ENCODE data around the gene ADAM22.

ADAM22 gene

GRCh38 chr7:88239852-88240251 is 305.8 kb downstream of the ADAM22 start:
- CTCF ChIA-PET = interaction anchor here (0.6 to 0.7 kb wide), 2 partner anchors 32 to 595 kb away, joined by 3 to 6 read pairs; no protein-coding TSS in a partner anchor
- no peak overlapping the region for H3K4me3 ChIP-seq (ENCODE audit: low read depth, low read length)
- POLR2A ChIA-PET = no interaction called here

GRCh38 chr7:88243345-88243909 is 309.4 kb downstream of the ADAM22 start:
- Histone ChIP-seq H3K36me3 (ENCODE audit: control insufficient read depth in 2 of 2, insufficient read depth in 1 of 2, low read length in 2 of 2) (no peaks in the 10 kb centered on the region), H3K4me1 (ENCODE audit: control insufficient read depth, insufficient read depth, low read length) (no peaks in the 10 kb centered on the region), H3K9me3 (ENCODE audit: control insufficient read depth, insufficient read depth, low read depth, low read length) (no peaks in the 10 kb centered on the region), H3K4me3 (ENCODE audit: low read depth, low read length) (no peak overlapping the region), H3K27ac (ENCODE audit: extremely low read depth, low read depth, low read length) (no peak overlapping the region)
- TF ChIP-seq ZNF24 (tag by site-specific recombination; IDR thresholded peaks at IDR 0.05) (no peak), ZNF473 (tag by site-specific recombination; IDR thresholded peaks at IDR 0.05) (no peak), ZNF148 (tag by site-specific recombination; IDR thresholded peaks at IDR 0.05; ENCODE audit: borderline replicate concordance) (no peak), GLI2 (tag by site-specific recombination; IDR thresholded peaks at IDR 0.05; ENCODE audit: borderline replicate concordance, low read depth) (no peak), ZNF350 (tag by site-specific recombination; IDR thresholded peaks at IDR 0.05) (no peak), BCL11B (tag by site-specific recombination; IDR thresholded peaks at IDR 0.05; ENCODE audit: low read depth) (no peak), FEZF1 (tag by site-specific recombination; IDR thresholded peaks at IDR 0.05) (no peak), PRDM1 (tag by site-specific recombination; IDR thresholded peaks at IDR 0.05) (peak; percentile 53), ZNF398 (tag by site-specific recombination; IDR thresholded peaks at IDR 0.05) (no peak), ZNF626 (tag by site-specific recombination; IDR thresholded peaks at IDR 0.05) (no peak), CTCF (tag by site-specific recombination; IDR thresholded peaks at IDR 0.05) (peak; percentile 58), ZNF654 (tag by site-specific recombination; IDR thresholded peaks at IDR 0.05; ENCODE audit: low read depth) (peak; percentile 85)
- CTCF ChIA-PET = interaction anchor here (0.6 to 4.7 kb wide), 35 partner anchors 10 to 1386 kb away, joined by 3 to 84 read pairs (median 4); no protein-coding TSS in a partner anchor
- POLR2A ChIA-PET = no interaction called here

More at GRCh38 chr7:88239852-88240251, 305.8 kb downstream of the ADAM22 start:
- H3K36me3 ChIP-seq (ENCODE audit: control insufficient read depth in 2 of 2, insufficient read depth in 1 of 2, low read length in 2 of 2) = no peaks in the 10 kb centered on the region
- H3K9me3 ChIP-seq (ENCODE audit: control insufficient read depth, insufficient read depth, low read depth, low read length) = no peaks in the 10 kb centered on the region
- H3K27ac ChIP-seq (ENCODE audit: extremely low read depth, low read depth, low read length) = no peak overlapping the region
- TF ChIP-seq ZNF2 (tag by site-specific recombination; IDR thresholded peaks at IDR 0.05) (no peak), ZNF391 (tag by site-specific recombination; IDR thresholded peaks at IDR 0.05; ENCODE audit: borderline replicate concordance, low read depth) (no peak), HOXC10 (CRISPR knock-in tag; IDR thresholded peaks at IDR 0.05) (no peak), FEZF1 (tag by site-specific recombination; IDR thresholded peaks at IDR 0.05) (no peak), ZNF398 (tag by site-specific recombination; IDR thresholded peaks at IDR 0.05) (no peak), AEBP2 (tag by site-specific recombination; IDR thresholded peaks at IDR 0.05; ENCODE audit: borderline replicate concordance) (no peak), ZFHX2 (tag by site-specific recombination; conservative IDR thresholded peaks at IDR 0.05) (no peak), EGR2 (tag by site-specific recombination; IDR thresholded peaks at IDR 0.05; ENCODE audit: low read depth) (no peak), ZNF768 (tag by site-specific recombination; IDR thresholded peaks at IDR 0.05) (no peak), ZNF488 (tag by site-specific recombination; IDR thresholded peaks at IDR 0.05) (no peak), GLIS2 (tag by site-specific recombination; IDR thresholded peaks at IDR 0.05) (no peak), SCRT2 (tag by site-specific recombination; IDR thresholded peaks at IDR 0.05) (no peak), PRDM1 (tag by site-specific recombination; IDR thresholded peaks at IDR 0.05) (no peak), ZNF837 (tag by site-specific recombination; IDR thresholded peaks at IDR 0.05) (no peak), ZNF707 (tag by site-specific recombination; IDR thresholded peaks at IDR 0.05) (no peak), ZNF248 (tag by site-specific recombination; IDR thresholded peaks at IDR 0.05) (no peak), ZNF530 (tag by site-specific recombination; IDR thresholded peaks at IDR 0.05; ENCODE audit: low read depth) (no peak)
- no peaks in the 10 kb centered on the region for H3K4me1 ChIP-seq (ENCODE audit: control insufficient read depth, insufficient read depth, low read length)

Data from HEK293 (cell line).